Left lung (tissue), 10 donors: ENCODE data around the gene MGRN1. TPM values are rescaled to one million over a fixed set of nuclear protein-coding genes. Genes with fewer than 3 reads are reported as not detected.

ENCODE experiments used
- ATAC-seq: fragments of 200-7000 bp; cut with Tn5 transposase; one replicate; pipeline ENCODE4 v1.9.1; 2020; ENCODE audit warnings: moderate library complexity
- DNase-seq, 4 donors: peaks; one replicate each; pipeline ENCODE4 v3.0.0-alpha.2; 2013 to 2020
- H3K27ac ChIP-seq, 2 donors: fragments of 200-600 bp; sonication (generic) in 1 of 2; one replicate each; pipeline versions ENCODE4 v1.5.0 to v1.8.0; 2020 to 2021
- H3K27me3 ChIP-seq, 2 donors: fragments of 200-600 bp; sonication (generic) in 1 of 2; one replicate each; pipeline versions ENCODE4 v1.5.0 to v1.8.0; 2020 to 2021
- H3K36me3 ChIP-seq, 2 donors: fragments of 200-600 bp; sonication (generic) in 1 of 2; one replicate each; pipeline versions ENCODE4 v1.5.0 to v1.8.0; 2020 to 2021
- H3K4me1 ChIP-seq, 2 donors: fragments of 200-600 bp; one replicate each; pipeline ENCODE4 v1.8.0; 2021
- H3K4me3 ChIP-seq, 2 donors: fragments of 200-600 bp; sonication (generic) in 1 of 2; one replicate each; pipeline versions ENCODE4 v1.5.0 to v1.8.0; 2020 to 2021; ENCODE audit warnings: mild to moderate bottlenecking in 1 of 2
- H3K9me3 ChIP-seq, 2 donors: fragments of 200-600 bp; sonication (generic) in 1 of 2; one replicate each; pipeline versions ENCODE4 v1.5.0 to v1.8.0; 2020 to 2021
- CTCF ChIP-seq, 2 donors: fragments of 200-600 bp; sonication (generic) in 1 of 2; IDR thresholded peaks; one replicate each; pipeline versions ENCODE4 v1.5.0 to v1.8.0; 2021; ENCODE audit warnings: antibody characterized with exemption in 2 of 2
- intact Hi-C, 2 donors: fragments of 100-400 bp; cut with DNase I; formaldehyde crosslinking; loops; one replicate each; pipeline versions ENCODE4 v1.11.2 to v1.14.2; 2022
- polyA plus RNA-seq, 6 donors: library from polyadenylated mRNA; unstranded; fragments of 120-200 nt; gene quantifications; one replicate each; pipeline ENCODE4 v1.2.1, GENCODE V29; 2013; ENCODE audit not compliant: insufficient read length in 6 of 6
- total RNA-seq, 2 donors: library from RNA; stranded (reverse); fragmentation: NEBNext Ultra II Directional; extraction: Animal tissue kit (Norgen Biotek cat#: 25700); gene quantifications; one replicate each; pipeline ENCODE4 v1.2.1, GENCODE V29; 2021
- donor health status: DM: no; HTN: yes; CAD: no.
- donor health status: DM: no; HTN: no; CAD: no.

The MGRN1 gene
- total and polyA plus RNA-seq, 8 donors, result 56.9 to 98.1 (median 69.4) TPM

GRCh38 chr16:4700380-4700996 lies 75.9 kb downstream of the MGRN1 start:
- intact Hi-C loops, result no loop called here
- TF ChIP-seq CTCF (IDR thresholded peaks at IDR 0.05), result no peak
- no peaks in the 10 kb centered on the region for H3K4me1 ChIP-seq
- H3K36me3 ChIP-seq, result peaks cover 0 to 96% of the 10 kb centered on the region in 2 donors
- no peak overlapping the region for H3K27ac ChIP-seq
- H3K9me3 ChIP-seq, result no peaks in the 10 kb centered on the region
- DNase-seq (peak in 1 of 4 donors; percentile 54), ATAC-seq (no peak)
- no peaks in the 10 kb centered on the region for H3K27me3 ChIP-seq
- H3K4me3 ChIP-seq, result no peak overlapping the region

GRCh38 chr16:4700997-4701743 lies 76.5 kb downstream of the MGRN1 start:
- Histone ChIP-seq H3K27ac (no peak overlapping the region), H3K4me3 (no peak overlapping the region), H3K4me1 (no peaks in the 10 kb centered on the region), H3K9me3 (no peaks in the 10 kb centered on the region), H3K36me3 (peaks cover 0 to 90% of the 10 kb centered on the region in 2 donors), H3K27me3 (no peaks in the 10 kb centered on the region)
- DNase-seq (peak in 1 of 4 donors; percentile 64), ATAC-seq (no peak)
- no peak for TF ChIP-seq CTCF (IDR thresholded peaks at IDR 0.05)
- intact Hi-C loops, result no loop called here

GRCh38 chr16:4701791-4702465 lies 77.3 kb downstream of the MGRN1 start:
- Histone ChIP-seq H3K4me1 (no peaks in the 10 kb centered on the region), H3K27me3 (no peaks in the 10 kb centered on the region), H3K27ac (no peak overlapping the region), H3K9me3 (no peaks in the 10 kb centered on the region), H3K4me3 (no peak overlapping the region), H3K36me3 (peaks cover 0 to 87% of the 10 kb centered on the region in 2 donors)
- ATAC-seq (no peak), DNase-seq (peak in 1 of 4 donors; percentile 51)
- no peak for TF ChIP-seq CTCF (IDR thresholded peaks at IDR 0.05)
- intact Hi-C loops, result no loop called here

- ATAC-seq (no peak), DNase-seq (no peak)
- no peak for TF ChIP-seq CTCF (IDR thresholded peaks at IDR 0.05)
- H3K4me3 ChIP-seq, result no peak overlapping the region
- no peak overlapping the region for H3K27ac ChIP-seq
- no peaks in the 10 kb centered on the region for H3K9me3 ChIP-seq
- peaks cover 0 to 87% of the 10 kb centered on the region in 2 donors for H3K36me3 ChIP-seq
- intact Hi-C loops, result no loop called here
- no peaks in the 10 kb centered on the region for H3K4me1 ChIP-seq
- no peaks in the 10 kb centered on the region for H3K27me3 ChIP-seq
These were observed 77.8 kb downstream of the MGRN1 start for GRCh38 chr16:4702466-4702808.

- intact Hi-C loops, result no loop called here
- Histone ChIP-seq H3K4me3 (no peak overlapping the region), H3K27ac (no peak overlapping the region), H3K9me3 (no peaks in the 10 kb centered on the region), H3K36me3 (peaks cover 0 to 79% of the 10 kb centered on the region in 2 donors), H3K27me3 (no peaks in the 10 kb centered on the region), H3K4me1 (no peaks in the 10 kb centered on the region)
- ATAC-seq, result no peak
- peak in 1 of 4 donors; percentile 38 for DNase-seq
- TF ChIP-seq CTCF (IDR thresholded peaks at IDR 0.05), result no peak
These were observed 79.3 kb downstream of the MGRN1 start for GRCh38 chr16:4703906-4704305.
